ENCODE data around the gene FILIP1.

- TF ChIP-seq CTCF (conservative IDR thresholded peaks at IDR 0.05; ENCODE audit: low read length) (no peak), EZH2phosphoT487 (IDR thresholded peaks at IDR 0.05; ENCODE audit: borderline replicate concordance, low read depth, low read length) (no peak)
Observed at GRCh38 chr6:75479712-75480111, 13.9 kb downstream of the FILIP1 start.

Measured in OCI-LY7 (cell line).